Common myeloid progenitor, CD34-positive (primary cell): ENCODE data around the gene KDM4D.
A peak's percentile ranks its signal among the peaks of the same experiment; 100 is the strongest.

Experiments used
- CTCF ChIA-PET: fragments of 350-600 bp; sonication (Branson Sonifier 250); formaldehyde crosslinking; loops from one replicate; lab custom pipeline; 2021; ENCODE audit warnings: antibody characterized with exemption; lab: Charles Lee
- POLR2A ChIA-PET: fragments of 350-600 bp; sonication (Branson Sonifier 250); formaldehyde crosslinking; loops from one replicate; lab custom pipeline; 2021; ENCODE audit warnings: antibody characterized with exemption; lab: Charles Lee
- DNase-seq, 3 donors: peaks; one replicate each; pipeline versions ENCODE4 v3.0.0 to v3.0.0-alpha.2; 2013
- H3K27ac ChIP-seq, 2 experiments: 1 replicate in 1 of 2; 2 replicates in 1 of 2; pipeline ENCODE4 v1.7.0; 2013; ENCODE audit warnings: inconsistent platforms in 2 of 2, low read length in 2 of 2, mild to moderate bottlenecking in 2 of 2, low read depth in 1 of 2, moderate library complexity in 1 of 2; ENCODE audit not compliant: severe bottlenecking in 2 of 2, insufficient read depth in 1 of 2, poor library complexity in 1 of 2
- H3K27me3 ChIP-seq, 5 experiments: replicated peaks in 2 of 5; 1 replicate in 3 of 5; 2 replicates in 2 of 5; pipeline versions ENCODE4 v1.6.1 to v1.7.0; 2013; ENCODE audit warnings: low read length in 4 of 5, mild to moderate bottlenecking in 2 of 5, moderate library complexity in 2 of 5, inconsistent platforms in 1 of 5; ENCODE audit not compliant: insufficient read depth in 5 of 5, control insufficient read depth in 4 of 5
- H3K36me3 ChIP-seq, 4 experiments: 1 replicate in 2 of 4; 2 replicates in 2 of 4; pipeline versions ENCODE4 v1.6.1 to v1.7.0; 2013; ENCODE audit warnings: low read length in 3 of 4, control low read depth in 1 of 4, mild to moderate bottlenecking in 1 of 4; ENCODE audit not compliant: control insufficient read depth in 4 of 4, insufficient read depth in 4 of 4
- H3K4me1 ChIP-seq, 4 experiments: 1 replicate in 3 of 4; 2 replicates in 1 of 4; pipeline versions ENCODE4 v1.6.1 to v1.7.1; 2013; ENCODE audit warnings: low read length in 3 of 4, mild to moderate bottlenecking in 3 of 4, control low read depth in 1 of 4, inconsistent platforms in 1 of 4, moderate library complexity in 1 of 4; ENCODE audit not compliant: control insufficient read depth in 4 of 4, insufficient read depth in 4 of 4; ENCODE audit errors: control extremely low read depth in 1 of 4
- H3K4me3 ChIP-seq, 7 experiments: 1 replicate in 4 of 7; 2 replicates in 3 of 7; pipeline versions ENCODE4 v1.5.1 to v1.7.0; 2013; ENCODE audit warnings: mild to moderate bottlenecking in 7 of 7, low read length in 6 of 7, moderate library complexity in 6 of 7, inconsistent platforms in 2 of 7, low read depth in 2 of 7, control low read depth in 1 of 7; ENCODE audit not compliant: insufficient read depth in 4 of 7, control insufficient read depth in 1 of 7; ENCODE audit errors: extremely low read depth in 1 of 7
- H3K9me3 ChIP-seq, 5 experiments: 1 replicate in 4 of 5; 2 replicates in 1 of 5; pipeline versions ENCODE4 v1.6.1 to v1.7.1; 2013; ENCODE audit warnings: low read length in 4 of 5, mild to moderate bottlenecking in 2 of 5, inconsistent platforms in 1 of 5, low read depth in 1 of 5, moderate library complexity in 1 of 5; ENCODE audit not compliant: control insufficient read depth in 4 of 5, insufficient read depth in 2 of 5; ENCODE audit errors: control extremely low read depth in 1 of 5
- WGBS: methylation state at CpG from one replicate; pipeline ENCODE4 v1.1.5; 2013; ENCODE audit not compliant: insufficient coverage; 5-methylcytosine and 5-hydroxymethylcytosine counted together

The KDM4D gene

GRCh38 chr11:94972700-94973098 lies 810 bp upstream of the KDM4D start:
- peaks cover 6 to 15% (median 9%) of the 10 kb centered on the region in 4 experiments for H3K4me1 ChIP-seq
- peak overlapping the region; percentile 75 to 89 for H3K27ac ChIP-seq
- no peaks in the 10 kb centered on the region for H3K9me3 ChIP-seq
- peak overlapping the region; percentile 89 to 99 (median 95) for H3K4me3 ChIP-seq
- CTCF ChIA-PET = no interaction called here
- H3K36me3 ChIP-seq = peaks cover 17 to 38% (median 29%) of the 10 kb centered on the region in 4 experiments
- WGBS = 0% methylated on average over 1 of the region's 5 CpGs
- POLR2A ChIA-PET = interaction anchor here (0.7 to 0.8 kb wide), 2 partner anchors 11 to 44 kb away, joined by 3 to 4 read pairs; no protein-coding TSS in a partner anchor
- no peaks in the 10 kb centered on the region for H3K27me3 ChIP-seq
- peak; percentile 13 to 71 (median 63) for DNase-seq

DNA sequence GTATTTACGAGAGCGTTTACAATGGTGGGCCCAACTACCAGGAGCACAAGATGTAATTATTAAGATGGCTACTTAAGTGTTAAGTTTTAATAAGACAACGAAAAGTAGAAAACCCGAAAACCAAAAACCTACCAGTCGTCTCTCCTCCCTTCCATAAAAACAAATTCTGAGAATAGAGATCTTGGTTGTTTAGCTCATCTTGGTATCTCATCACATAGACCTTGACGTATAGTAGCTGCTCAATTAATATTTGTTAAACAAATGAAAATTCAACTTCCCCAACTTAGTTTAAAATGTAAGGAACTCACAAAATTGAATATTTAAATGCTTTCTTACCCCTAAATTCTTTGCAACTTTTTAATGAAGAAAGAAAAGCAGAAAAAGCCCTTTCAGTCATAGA lies 669 bp downstream of the KDM4D start:
- H3K4me1 ChIP-seq = peaks cover 6 to 15% (median 9%) of the 10 kb centered on the region in 4 experiments
- no peaks in the 10 kb centered on the region for H3K27me3 ChIP-seq
- peak overlapping the region in 1 of 2 experiments; percentile 89 for H3K27ac ChIP-seq
- ChIA-PET POLR2A (no interaction called here), CTCF (no interaction called here)
- H3K4me3 ChIP-seq = peak overlapping the region in 6 of 7 experiments; percentile 92 to 99 (median 96)
- no peaks in the 10 kb centered on the region for H3K9me3 ChIP-seq
- H3K36me3 ChIP-seq = peaks cover 10 to 28% (median 18%) of the 10 kb centered on the region in 4 experiments
- DNase-seq = peak in 2 of 3 donors; percentile 3 to 15
- WGBS = 37% methylated on average over 2 of the region's 6 CpGs

DNA sequence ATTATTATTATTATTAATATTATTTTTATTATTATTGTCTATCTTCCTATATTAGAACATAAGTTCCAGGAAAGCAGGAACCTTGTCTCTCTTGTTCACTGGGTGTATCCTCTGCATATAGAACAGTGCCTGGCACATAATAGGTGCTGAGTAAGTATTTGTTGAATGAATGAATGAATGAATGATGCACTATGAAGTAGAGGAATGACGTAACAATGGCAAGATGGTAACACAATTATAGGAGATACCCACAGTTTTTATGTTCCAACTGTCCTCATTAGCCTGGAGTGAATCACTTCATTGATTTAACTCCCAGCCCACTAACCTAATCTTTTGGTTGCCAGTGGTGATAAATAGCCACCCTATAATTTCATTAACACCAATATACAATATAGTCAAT lies 2.1 kb downstream of the KDM4D start:
- DNase-seq = no peak
- peaks cover under 1 to 13% (median 9%) of the 10 kb centered on the region in 4 experiments for H3K36me3 ChIP-seq
- H3K4me3 ChIP-seq = no peak overlapping the region
- WGBS = no CpG with 5 or more reads among the region's 1 CpG
- ChIA-PET POLR2A (no interaction called here), CTCF (interaction anchor here (1.4 kb wide), 1 partner anchor 10 kb away, joined by 3 read pairs; no protein-coding TSS in a partner anchor)
- peaks cover 6 to 15% (median 9%) of the 10 kb centered on the region in 4 experiments for H3K4me1 ChIP-seq
- no peaks in the 10 kb centered on the region for H3K9me3 ChIP-seq
- no peak overlapping the region for H3K27ac ChIP-seq
- no peaks in the 10 kb centered on the region for H3K27me3 ChIP-seq

- H3K9me3 ChIP-seq = no peaks in the 10 kb centered on the region
- H3K36me3 ChIP-seq = no peaks in the 10 kb centered on the region
- DNase-seq = no peak
- H3K4me1 ChIP-seq = no peaks in the 10 kb centered on the region
- no peak overlapping the region for H3K4me3 ChIP-seq
- POLR2A ChIA-PET = no interaction called here
- CTCF ChIA-PET = no interaction called here
- peaks cover 0 to 4% (median 0%) of the 10 kb centered on the region in 5 experiments for H3K27me3 ChIP-seq
- WGBS = 57% methylated on average over 1 of the region's 4 CpGs
- no peak overlapping the region for H3K27ac ChIP-seq
These were observed 13.9 kb downstream of the KDM4D start for GRCh38 chr11:94987378-94987777.

GRCh38 chr11:94988748-94989147 lies 15.2 kb downstream of the KDM4D start:
- 100% methylated on average over 1 of the region's 1 CpG for WGBS
- no peak for DNase-seq
- ChIA-PET POLR2A (interaction anchor here (1.0 kb wide), 1 partner anchor 9 kb away, joined by 3 read pairs; no protein-coding TSS in a partner anchor), CTCF (no interaction called here)
- Histone ChIP-seq H3K36me3 (no peaks in the 10 kb centered on the region), H3K27ac (no peak overlapping the region), H3K27me3 (peaks cover 0 to 4% (median 0%) of the 10 kb centered on the region in 5 experiments), H3K9me3 (no peaks in the 10 kb centered on the region), H3K4me1 (no peaks in the 10 kb centered on the region), H3K4me3 (no peak overlapping the region)

- CTCF ChIA-PET = interaction anchor here (0.6 kb wide), 1 partner anchor 517 kb away, joined by 3 read pairs; no protein-coding TSS in a partner anchor
- WGBS = no CpG with 5 or more reads among the region's 2 CpGs
- Histone ChIP-seq H3K36me3 (no peaks in the 10 kb centered on the region), H3K4me3 (no peak overlapping the region), H3K27me3 (peaks cover 0 to 4% (median 0%) of the 10 kb centered on the region in 5 experiments), H3K4me1 (no peaks in the 10 kb centered on the region), H3K9me3 (no peaks in the 10 kb centered on the region), H3K27ac (no peak overlapping the region)
- POLR2A ChIA-PET = no interaction called here
- DNase-seq = no peak
These were observed 20.0 kb downstream of the KDM4D start for GRCh38 chr11:94993400-94993943.

DNA sequence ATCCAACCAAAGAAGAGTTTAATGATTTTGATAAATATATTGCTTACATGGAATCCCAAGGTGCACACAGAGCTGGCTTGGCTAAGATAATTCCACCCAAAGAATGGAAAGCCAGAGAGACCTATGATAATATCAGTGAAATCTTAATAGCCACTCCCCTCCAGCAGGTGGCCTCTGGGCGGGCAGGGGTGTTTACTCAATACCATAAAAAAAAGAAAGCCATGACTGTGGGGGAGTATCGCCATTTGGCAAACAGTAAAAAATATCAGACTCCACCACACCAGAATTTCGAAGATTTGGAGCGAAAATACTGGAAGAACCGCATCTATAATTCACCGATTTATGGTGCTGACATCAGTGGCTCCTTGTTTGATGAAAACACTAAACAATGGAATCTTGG lies 23.9 kb downstream of the KDM4D start:
- no peaks in the 10 kb centered on the region for H3K36me3 ChIP-seq
- H3K9me3 ChIP-seq = no peaks in the 10 kb centered on the region
- CTCF ChIA-PET = no interaction called here
- POLR2A ChIA-PET = no interaction called here
- no peaks in the 10 kb centered on the region for H3K27me3 ChIP-seq
- 100% methylated on average over 4 of the region's 6 CpGs for WGBS
- H3K4me1 ChIP-seq = no peaks in the 10 kb centered on the region
- H3K27ac ChIP-seq = no peak overlapping the region
- peak in 2 of 3 donors; percentile 1 to 4 for DNase-seq
- no peak overlapping the region for H3K4me3 ChIP-seq
